AG04450 (cell line): ENCODE measurements around the gene SUFU. TPM values are rescaled to one million over a fixed set of nuclear protein-coding genes. Genes with fewer than 3 reads are reported as not detected.

Experiments
- CTCF ChIA-PET: fragments of 300-600, 350-600 bp; formaldehyde crosslinking; extraction: SDS; loops from one replicate; lab custom pipeline; 2022; ENCODE audit warnings: antibody characterized with exemption, inconsistent platforms; lab: Charles Lee
- POLR2A ChIA-PET: fragments of 350-600 bp; formaldehyde crosslinking; extraction: SDS; loops from one replicate; lab custom pipeline; 2021; ENCODE audit warnings: antibody characterized with exemption, inconsistent platforms; lab: Yijun Ruan, JAX
- DNase-seq: peaks from one replicate; pipeline ENCODE4 v3.0.0-alpha.2; 2011; ENCODE audit warnings: low read depth, low spot score
- H3K27ac ChIP-seq: one replicate; pipeline ENCODE4 v1.5.1; 2012; ENCODE audit warnings: low read depth, low read length, control low read depth
- H3K27me3 ChIP-seq: one replicate; pipeline ENCODE4 v1.6.0; 2012; ENCODE audit warnings: low read length; ENCODE audit not compliant: control insufficient read depth, insufficient read depth
- H3K4me3 ChIP-seq: 2 replicates; pipeline ENCODE4 v1.5.1; 2011; ENCODE audit warnings: mild to moderate bottlenecking, low read depth, low read length, control low read depth
- H3K9me3 ChIP-seq: 2 replicates; pipeline ENCODE4 v1.5.1; 2012; ENCODE audit warnings: low read length; ENCODE audit not compliant: control insufficient read depth, insufficient read depth
- CTCF ChIP-seq: IDR thresholded peaks from 2 replicates; pipeline ENCODE4 v1.5.1; 2011; ENCODE audit warnings: low read depth, low read length, control low read depth, inconsistent platforms
- polyA plus RNA-seq: library from polyadenylated mRNA; depleted of rRNA; stranded (reverse); fragments of >200 nt; gene quantifications from 2 replicates; pipeline ENCODE4 v1.2.3, GENCODE V29; 2011

SUFU gene
- polyA plus RNA-seq, 1 experiment = 11.0 TPM

- ChIA-PET CTCF (interaction anchor here (3.6 kb wide), 1 partner anchor 11 kb away, joined by 10 read pairs; no protein-coding TSS in a partner anchor), POLR2A (interaction anchor here (0.6 kb wide), 1 partner anchor 315 kb away, joined by 3 read pairs; the partner anchor contains the start of gene NOLC1)
- peaks cover 5% of the 10 kb centered on the region for H3K27me3 ChIP-seq
- DNase-seq = no peak
- H3K27ac ChIP-seq = no peak overlapping the region
- no peaks in the 10 kb centered on the region for H3K9me3 ChIP-seq
- no peak for TF ChIP-seq CTCF
- no peak overlapping the region for H3K4me3 ChIP-seq
Measured at GRCh38 chr10:102467318-102467717, 36.5 kb upstream of the SUFU start.

DNA sequence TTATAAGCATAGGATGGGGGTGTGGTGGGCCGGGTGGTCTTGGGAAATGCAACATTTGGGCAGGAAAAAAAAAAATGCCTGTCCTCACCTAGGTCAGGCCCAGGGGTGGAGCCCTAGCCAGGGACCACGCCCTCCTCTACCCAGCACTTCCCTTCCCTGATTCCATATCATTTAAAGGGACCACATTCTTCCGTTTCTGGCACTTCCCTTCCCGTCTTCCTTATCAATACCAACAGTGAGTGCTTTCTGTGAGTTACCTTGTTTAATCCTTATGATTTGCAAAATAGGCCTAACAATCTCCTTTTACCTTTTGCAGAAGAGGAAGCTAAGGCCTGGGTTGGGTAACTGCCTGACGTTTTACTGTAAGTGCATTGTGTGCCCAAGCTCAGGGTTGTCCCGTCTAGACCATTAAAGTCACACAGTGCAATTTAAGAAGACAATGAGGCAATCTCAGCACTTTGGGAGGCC lies 35.8 kb upstream of the SUFU start:
- CTCF ChIA-PET = interaction anchor here (3.6 kb wide), 1 partner anchor 11 kb away, joined by 10 read pairs; no protein-coding TSS in a partner anchor
- POLR2A ChIA-PET = interaction anchor here (0.6 kb wide), 2 partner anchors 309 to 316 kb away, joined by 3 to 12 read pairs; partner anchors contain the start of gene NOLC1
- Histone ChIP-seq H3K27ac (no peak overlapping the region), H3K4me3 (no peak overlapping the region), H3K9me3 (no peaks in the 10 kb centered on the region), H3K27me3 (peaks cover 5% of the 10 kb centered on the region)
- no peak for TF ChIP-seq CTCF
- DNase-seq = no peak

- TF ChIP-seq CTCF = no peak
- H3K9me3 ChIP-seq = no peaks in the 10 kb centered on the region
- no peak for DNase-seq
- no peak overlapping the region for H3K27ac ChIP-seq
- ChIA-PET CTCF (interaction anchor here (3.6 kb wide), 1 partner anchor 10 kb away, joined by 10 read pairs; no protein-coding TSS in a partner anchor), POLR2A (interaction anchor here (0.6 kb wide), 1 partner anchor 310 kb away, joined by 12 read pairs; no protein-coding TSS in a partner anchor)
- no peak overlapping the region for H3K4me3 ChIP-seq
- H3K27me3 ChIP-seq = peaks cover 2% of the 10 kb centered on the region
Measured at GRCh38 chr10:102468683-102469082, 35.1 kb upstream of the SUFU start.

- POLR2A ChIA-PET = interaction anchor here (1.4 kb wide), 1 partner anchor 48 kb away, joined by 3 read pairs; no protein-coding TSS in a partner anchor
- CTCF ChIA-PET = interaction anchor here (0.6 to 1.8 kb wide), 2 partner anchors 17 to 77 kb away, joined by 4 to 6 read pairs; no protein-coding TSS in a partner anchor
Measured at GRCh38 chr10:102470579-102471546, 32.9 kb upstream of the SUFU start.

More at GRCh38 chr10:102470579-102471546, 32.9 kb upstream of the SUFU start:
- Histone ChIP-seq H3K4me3 (no peak overlapping the region), H3K27ac (no peak overlapping the region), H3K9me3 (no peaks in the 10 kb centered on the region), H3K27me3 (no peaks in the 10 kb centered on the region)
- TF ChIP-seq CTCF = no peak
- no peak for DNase-seq
